Activated CD4-positive, alpha-beta T cell treated with anti-CD3 and anti-CD28 coated beads, Interleukin-2, amount 50 U/mL, for 4 hours (primary cell): ENCODE measurements around the gene GNLY.
A peak's percentile ranks its signal among the peaks of the same experiment; 100 is the strongest.
"Not testable (repeated sequence)": the region's sequence is repeated elsewhere in the genome, so short reads cannot be mapped to it uniquely, and the experiment has no call there.

ENCODE experiments used
- DNase-seq, 2 experiments: peaks; one replicate each; pipeline ENCODE4 v3.0.0-alpha.2; 2020

Gene GNLY

GRCh38 chr2:85711578-85712060 is 17.5 kb downstream of the GNLY start:
- no peak for DNase-seq

GRCh38 chr2:85712336-85712735 is 18.2 kb downstream of the GNLY start:
- DNase-seq, result no peak

- no peak for DNase-seq
These were observed 18.9 kb downstream of the GNLY start for GRCh38 chr2:85712849-85713612.

GRCh38 chr2:85713836-85714235 is 19.7 kb downstream of the GNLY start:
- no peak for DNase-seq

- DNase-seq, result not testable (repeated sequence)
These were observed 20.3 kb downstream of the GNLY start for GRCh38 chr2:85714421-85714820.

GRCh38 chr2:85714841-85715240 is 20.7 kb downstream of the GNLY start:
- no peak for DNase-seq

- DNase-seq, result no peak
These were observed 22.3 kb downstream of the GNLY start for GRCh38 chr2:85716346-85716914.

GRCh38 chr2:85717308-85718008 is 23.3 kb downstream of the GNLY start:
- DNase-seq, result no peak

- no peak for DNase-seq
These were observed 23.8 kb downstream of the GNLY start for GRCh38 chr2:85718009-85718391.

GRCh38 chr2:85718885-85719492 is 24.8 kb downstream of the GNLY start:
- no peak for DNase-seq

- DNase-seq, result no peak
These were observed 25.6 kb downstream of the GNLY start for GRCh38 chr2:85719609-85720240.

- DNase-seq, result no peak
These were observed 26.4 kb downstream of the GNLY start for GRCh38 chr2:85720533-85720932.

- DNase-seq, result no peak
These were observed 27.5 kb downstream of the GNLY start for GRCh38 chr2:85721641-85722040.

GRCh38 chr2:85722519-85722918 is 28.4 kb downstream of the GNLY start:
- DNase-seq, result no peak

GRCh38 chr2:85723707-85724360 is 29.7 kb downstream of the GNLY start:
- DNase-seq, result no peak

GRCh38 chr2:85724731-85725181 is 30.6 kb downstream of the GNLY start:
- DNase-seq, result no peak

GRCh38 chr2:85725451-85725850 is 31.3 kb downstream of the GNLY start:
- no peak for DNase-seq

- DNase-seq, result no peak
These were observed 33.6 kb downstream of the GNLY start for GRCh38 chr2:85727798-85728197.

- no peak for DNase-seq
These were observed 34.2 kb downstream of the GNLY start for GRCh38 chr2:85728342-85728741.

- peak; percentile 59 to 63 for DNase-seq
These were observed 35.0 kb downstream of the GNLY start for GRCh38 chr2:85728883-85729824.

- no peak for DNase-seq
These were observed 35.8 kb downstream of the GNLY start for GRCh38 chr2:85729825-85730510.
